HUES6 (cell line): ENCODE results near the gene TTC5.
A peak's percentile ranks its signal among the peaks of the same experiment; 100 is the strongest.

Experiments
- H3K27ac ChIP-seq: 2 replicates; pipeline ENCODE4 v1.7.0; 2013; ENCODE audit warnings: low read depth, mild to moderate bottlenecking, low read length, inconsistent platforms
- H3K27me3 ChIP-seq: 2 replicates; pipeline ENCODE4 v1.6.1; 2013; ENCODE audit warnings: low read length; ENCODE audit not compliant: control insufficient read depth, insufficient read depth
- H3K36me3 ChIP-seq: 2 replicates; pipeline ENCODE4 v1.6.1; 2013; ENCODE audit warnings: low read length; ENCODE audit not compliant: control insufficient read depth, insufficient read depth
- H3K4me1 ChIP-seq: 2 replicates; pipeline ENCODE4 v1.6.1; 2013; ENCODE audit warnings: low read length; ENCODE audit not compliant: control insufficient read depth, insufficient read depth
- H3K4me3 ChIP-seq: 2 replicates; pipeline ENCODE4 v1.5.1; 2013; ENCODE audit warnings: low read depth, low read length
- H3K9ac ChIP-seq: one replicate; pipeline ENCODE4 v1.6.1; 2013; ENCODE audit warnings: mild to moderate bottlenecking, low read length
- H3K9me3 ChIP-seq: 2 replicates; pipeline ENCODE4 v1.6.1; 2013; ENCODE audit warnings: low read depth, low read length; ENCODE audit not compliant: control insufficient read depth, insufficient read depth

TTC5 gene

DNA sequence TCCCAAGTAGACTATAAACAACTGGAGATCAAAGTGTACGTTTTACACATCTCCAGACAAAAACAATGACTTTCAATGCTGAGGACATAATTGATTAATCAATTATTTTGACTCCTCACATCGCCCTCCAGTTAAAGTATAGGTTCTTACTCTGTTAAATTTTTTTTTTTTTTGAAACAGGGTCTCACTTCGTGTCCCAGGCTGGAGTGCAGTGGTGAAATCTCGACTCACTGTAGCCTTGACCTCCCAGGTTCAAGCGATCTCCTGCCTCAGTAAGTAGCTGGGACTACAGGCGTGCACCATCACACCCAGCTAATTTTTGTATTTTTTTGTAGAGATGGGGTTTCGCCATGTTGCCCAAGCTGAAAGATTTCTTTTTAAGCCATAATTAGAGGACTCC lies 28.3 kb upstream of the TTC5 start:
- no peaks in the 10 kb centered on the region for H3K27me3 ChIP-seq
- no peak overlapping the region for H3K4me3 ChIP-seq
- H3K9ac ChIP-seq = no peak overlapping the region
- peaks cover 8% of the 10 kb centered on the region; the same call in 1 of the 2 replicates for H3K4me1 ChIP-seq
- H3K9me3 ChIP-seq = no peaks in the 10 kb centered on the region
- no peak overlapping the region for H3K27ac ChIP-seq
- H3K36me3 ChIP-seq = peaks cover 21% of the 10 kb centered on the region

DNA sequence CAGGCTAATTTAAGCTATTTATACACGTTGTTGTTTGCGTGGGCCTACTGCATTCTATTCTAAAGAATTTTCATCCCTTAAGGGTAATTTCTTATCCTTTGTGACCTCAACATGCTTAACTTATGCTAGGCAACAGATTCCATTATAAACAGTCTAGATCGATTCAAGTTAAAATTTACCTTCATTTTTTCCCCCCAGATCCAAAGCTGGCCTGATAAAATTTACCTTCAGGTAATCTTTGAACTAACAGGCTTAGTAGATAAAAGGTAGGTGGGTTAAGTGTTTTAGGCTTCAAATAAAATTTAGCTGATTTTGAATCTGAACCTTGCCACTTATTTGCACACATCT lies 27.7 kb upstream of the TTC5 start:
- Histone ChIP-seq H3K27me3 (no peaks in the 10 kb centered on the region), H3K4me1 (peaks cover 8% of the 10 kb centered on the region; the same call in 1 of the 2 replicates), H3K4me3 (peak overlapping the region; percentile 92), H3K9me3 (no peaks in the 10 kb centered on the region), H3K27ac (peak overlapping the region; percentile 63; the same call in 1 of the 2 replicates), H3K36me3 (peaks cover 26% of the 10 kb centered on the region), H3K9ac (peak overlapping the region; percentile 20)

DNA sequence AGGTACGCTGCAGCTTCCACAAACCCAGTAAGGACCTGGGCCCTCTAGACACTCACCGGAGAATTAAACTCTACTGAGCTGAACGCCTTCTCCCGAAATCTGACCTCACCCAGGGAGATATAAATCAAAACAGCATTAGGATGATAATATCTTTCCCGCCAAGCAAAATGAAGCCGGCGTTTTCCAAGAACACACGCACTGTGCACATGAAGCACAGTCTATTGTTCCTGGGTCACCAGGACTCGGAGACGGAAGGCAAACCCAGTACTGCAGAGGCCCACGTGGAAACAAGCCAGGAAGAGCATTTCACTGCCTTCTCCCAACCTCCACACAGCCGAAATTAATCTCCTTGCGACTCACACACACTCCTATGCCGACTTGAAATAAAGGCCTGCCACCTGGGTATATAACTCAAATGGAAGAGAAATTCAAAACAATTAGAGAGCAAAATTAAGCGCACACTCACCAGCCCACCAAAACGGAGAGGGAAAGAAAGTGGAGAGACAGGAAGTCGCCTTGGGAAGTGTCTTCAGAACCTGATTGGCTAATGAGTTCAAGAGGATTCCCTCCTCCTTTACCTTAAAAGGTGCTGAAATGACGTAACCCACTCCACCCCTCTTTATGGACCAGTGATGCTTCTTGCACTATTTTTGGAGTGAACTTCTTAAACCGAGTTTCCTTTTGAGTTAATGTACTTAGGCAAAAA lies 27.2 kb upstream of the TTC5 start, which contains the start of gene CCNB1IP1:
Gene CCNB1IP1, minus strand, starts transcription at position 492 of the 706 bp plus-strand sequence. CDS start 16,756 bp downstream, outside the sequence.
- Histone ChIP-seq H3K9me3 (no peaks in the 10 kb centered on the region), H3K36me3 (peaks cover 32% of the 10 kb centered on the region), H3K4me1 (peaks cover 8% of the 10 kb centered on the region; the same call in 1 of the 2 replicates), H3K27me3 (no peaks in the 10 kb centered on the region), H3K9ac (peak within 1 kb of the TSS; percentile 97), H3K27ac (peak within 1 kb of the TSS; percentile 89), H3K4me3 (peak within 1 kb of the TSS; percentile 92)

DNA sequence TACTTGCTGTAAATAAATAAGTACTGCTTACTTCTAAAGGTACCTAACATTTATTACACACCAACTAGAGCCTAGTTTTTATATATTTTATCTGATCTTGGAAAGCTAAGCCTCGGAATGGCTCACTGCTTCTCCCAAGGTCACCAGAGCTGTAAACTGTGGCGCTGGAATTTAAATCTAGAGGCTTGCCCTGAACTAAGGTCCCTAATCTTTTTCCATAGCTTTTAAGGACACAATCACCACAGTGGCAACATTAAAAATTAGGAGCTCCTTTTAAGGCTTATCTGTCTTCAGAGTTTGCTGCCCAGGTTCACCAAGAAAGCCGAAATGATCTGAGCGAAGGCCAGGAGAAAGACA lies 26.7 kb upstream of the TTC5 start:
- Histone ChIP-seq H3K27me3 (no peaks in the 10 kb centered on the region), H3K4me3 (peak overlapping the region; percentile 92), H3K27ac (peak overlapping the region; percentile 89), H3K4me1 (peaks cover 11% of the 10 kb centered on the region; the same call in 1 of the 2 replicates), H3K9me3 (no peaks in the 10 kb centered on the region), H3K9ac (peak overlapping the region; percentile 97), H3K36me3 (peaks cover 37% of the 10 kb centered on the region)

DNA sequence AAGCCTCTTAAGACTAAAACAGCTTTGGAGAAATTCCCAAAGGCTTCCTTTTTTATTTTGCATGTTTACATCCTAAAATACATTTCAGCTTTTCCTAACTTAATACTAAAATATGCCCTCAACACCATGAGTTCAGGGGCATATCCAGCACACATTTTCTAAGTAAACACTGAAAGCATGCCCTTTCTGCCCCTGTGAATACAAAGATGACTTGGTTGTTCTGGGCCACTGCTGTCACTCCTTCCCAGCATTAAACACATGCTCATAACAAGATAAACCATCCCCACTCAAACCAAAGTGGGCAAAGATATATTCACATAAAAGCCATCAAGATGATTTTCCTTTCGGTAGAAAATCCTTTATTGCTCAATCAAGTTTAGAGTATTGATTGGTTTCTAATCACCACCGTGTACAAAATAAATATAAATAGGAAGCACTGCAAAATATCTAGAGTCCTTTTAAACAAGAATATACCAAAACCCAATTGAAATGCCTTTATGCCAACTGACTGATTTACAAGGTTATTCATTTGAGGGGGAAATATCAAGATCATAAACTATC lies 25.4 kb upstream of the TTC5 start:
- Histone ChIP-seq H3K9me3 (no peaks in the 10 kb centered on the region), H3K27me3 (no peaks in the 10 kb centered on the region), H3K4me1 (peaks cover 11% of the 10 kb centered on the region; the same call in 1 of the 2 replicates), H3K27ac (peak overlapping the region; percentile 31; the same call in 1 of the 2 replicates), H3K4me3 (peak overlapping the region; percentile 92), H3K9ac (peak overlapping the region; percentile 63), H3K36me3 (peaks cover 49% of the 10 kb centered on the region)

DNA sequence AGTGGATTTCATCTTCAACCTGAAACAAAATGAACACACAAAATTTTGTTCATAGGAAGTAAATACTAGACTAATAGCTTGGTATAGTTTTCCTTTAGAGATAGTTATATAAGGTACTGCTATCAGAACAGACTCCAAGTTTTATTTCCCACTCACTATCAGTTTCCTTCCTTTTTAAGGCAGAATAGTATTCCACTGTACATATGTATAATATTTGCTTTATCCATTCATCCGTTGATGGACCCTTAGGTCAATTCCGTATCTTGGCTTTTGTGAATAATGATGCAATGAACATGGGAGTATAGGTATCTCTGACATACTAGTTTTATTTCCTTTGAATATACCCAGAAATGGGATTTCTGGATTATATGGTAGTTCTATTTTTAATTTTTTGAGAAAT lies 23.6 kb upstream of the TTC5 start:
- no peaks in the 10 kb centered on the region for H3K9me3 ChIP-seq
- peaks cover 65% of the 10 kb centered on the region for H3K36me3 ChIP-seq
- no peak overlapping the region for H3K9ac ChIP-seq
- H3K27me3 ChIP-seq = no peaks in the 10 kb centered on the region
- no peak overlapping the region for H3K4me3 ChIP-seq
- H3K27ac ChIP-seq = no peak overlapping the region
- H3K4me1 ChIP-seq = peaks cover 11% of the 10 kb centered on the region; the same call in 1 of the 2 replicates

DNA sequence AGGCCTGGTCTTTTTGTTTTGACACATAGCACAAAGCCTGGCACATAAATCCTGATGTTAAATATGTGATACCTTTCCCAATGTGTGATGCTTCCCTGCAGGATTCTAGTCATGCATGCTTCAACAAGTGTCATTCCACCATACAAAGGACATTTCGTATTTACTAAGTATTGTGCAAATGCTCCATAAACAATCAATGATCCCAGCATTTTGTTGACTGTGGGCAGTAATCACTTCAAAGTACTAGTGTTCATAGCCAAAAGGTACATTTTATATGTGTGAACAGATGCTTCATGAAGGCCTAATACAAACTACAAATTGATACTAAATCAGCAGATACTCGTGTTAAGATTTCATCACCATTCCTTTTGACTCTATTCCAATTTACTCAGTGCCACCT lies 23.0 kb upstream of the TTC5 start:
- Histone ChIP-seq H3K4me1 (peaks cover 11% of the 10 kb centered on the region; the same call in 1 of the 2 replicates), H3K9ac (no peak overlapping the region), H3K27ac (no peak overlapping the region), H3K4me3 (no peak overlapping the region), H3K36me3 (peaks cover 71% of the 10 kb centered on the region), H3K9me3 (no peaks in the 10 kb centered on the region), H3K27me3 (no peaks in the 10 kb centered on the region)

DNA sequence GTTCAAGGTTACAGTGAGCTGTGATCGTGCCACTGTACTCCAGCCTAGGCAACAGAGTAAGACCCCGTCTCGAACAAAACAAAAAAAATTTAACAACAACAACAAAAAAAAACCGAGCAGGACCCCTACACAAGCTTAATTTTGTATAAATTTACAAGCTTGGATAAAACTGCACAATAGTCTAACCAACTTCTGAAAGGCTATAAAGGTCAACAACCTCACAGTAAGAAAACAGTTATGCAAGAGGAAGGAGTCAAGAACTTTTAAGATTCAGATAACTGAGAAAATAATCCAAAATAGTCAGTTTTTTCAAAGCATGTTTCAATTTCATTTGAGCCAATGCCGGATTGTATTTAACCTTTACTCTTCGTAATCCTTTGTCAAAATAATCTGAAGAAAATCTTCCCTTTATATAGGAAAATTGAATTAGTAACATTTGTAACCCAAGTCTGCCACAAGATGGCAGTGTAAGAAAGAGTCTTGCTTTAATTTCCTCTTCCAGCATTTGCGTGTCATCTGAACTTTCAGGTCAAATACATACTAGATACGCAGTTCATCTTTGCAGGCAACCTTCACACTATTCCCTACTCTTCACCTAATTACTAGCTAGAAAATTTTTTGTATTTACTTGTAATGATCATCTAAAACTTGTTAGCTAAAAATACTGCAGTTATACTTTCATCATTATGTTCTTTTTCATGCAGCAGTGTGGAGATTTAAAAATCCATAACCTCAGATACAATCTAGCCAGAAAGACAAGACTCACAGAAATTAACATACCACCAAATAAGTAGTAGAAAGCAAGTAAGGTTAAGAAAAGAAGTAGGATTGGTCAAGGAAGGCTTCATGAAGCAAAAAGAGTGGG lies 21.5 kb upstream of the TTC5 start:
- Histone ChIP-seq H3K9ac (no peak overlapping the region), H3K27me3 (no peaks in the 10 kb centered on the region), H3K4me1 (peaks cover 11% of the 10 kb centered on the region; the same call in 1 of the 2 replicates), H3K9me3 (no peaks in the 10 kb centered on the region), H3K27ac (peak overlapping the region; percentile 17; the same call in 1 of the 2 replicates), H3K36me3 (peaks cover 79% of the 10 kb centered on the region), H3K4me3 (no peak overlapping the region)

DNA sequence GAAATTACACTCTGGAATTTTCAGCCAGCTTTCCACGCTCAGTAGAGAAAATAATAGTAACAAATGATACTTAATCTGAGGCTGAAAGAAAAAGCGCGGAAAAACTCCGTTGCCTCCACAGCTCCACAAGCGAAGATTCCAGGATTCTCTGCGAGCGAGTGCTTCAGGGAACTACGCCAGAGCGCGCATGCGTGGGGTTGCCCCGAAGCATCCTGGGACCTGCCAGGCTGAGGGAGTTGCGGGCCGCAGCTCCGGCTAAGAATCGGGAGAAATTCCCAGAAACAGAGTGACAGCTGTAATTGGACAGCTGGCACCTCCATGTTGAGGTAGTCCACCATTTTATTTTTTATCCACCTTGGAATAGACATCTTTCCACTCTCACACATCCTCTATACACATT lies 12.0 kb upstream of the TTC5 start:
- Histone ChIP-seq H3K27ac (no peak overlapping the region), H3K9ac (no peak overlapping the region), H3K27me3 (no peaks in the 10 kb centered on the region), H3K4me3 (no peak overlapping the region), H3K9me3 (no peaks in the 10 kb centered on the region), H3K36me3 (peaks cover 98% of the 10 kb centered on the region), H3K4me1 (no peaks in the 10 kb centered on the region)

DNA sequence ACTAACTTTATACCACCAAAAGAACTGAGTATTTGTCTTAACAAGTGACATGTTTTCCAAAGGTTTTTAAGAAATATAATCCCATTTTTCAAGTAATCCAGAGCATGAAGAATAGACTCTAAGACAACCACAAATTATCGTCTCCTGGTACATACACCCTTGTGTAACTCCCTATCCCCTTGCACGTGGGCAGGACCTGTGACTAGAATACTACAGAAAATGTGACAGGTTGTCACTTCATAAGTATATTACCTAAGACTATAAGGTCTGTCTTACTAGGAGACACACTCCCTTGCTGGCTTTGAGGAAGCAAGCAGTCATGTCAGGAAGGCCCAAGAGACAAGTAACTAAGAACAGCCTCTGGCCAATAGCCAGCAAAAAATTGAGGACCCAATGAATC lies 8.3 kb upstream of the TTC5 start:
- Histone ChIP-seq H3K9me3 (no peaks in the 10 kb centered on the region; the same call in 1 of the 2 replicates), H3K36me3 (peaks cover 76% of the 10 kb centered on the region), H3K4me3 (no peak overlapping the region), H3K9ac (no peak overlapping the region), H3K4me1 (no peaks in the 10 kb centered on the region), H3K27me3 (no peaks in the 10 kb centered on the region), H3K27ac (no peak overlapping the region)

DNA sequence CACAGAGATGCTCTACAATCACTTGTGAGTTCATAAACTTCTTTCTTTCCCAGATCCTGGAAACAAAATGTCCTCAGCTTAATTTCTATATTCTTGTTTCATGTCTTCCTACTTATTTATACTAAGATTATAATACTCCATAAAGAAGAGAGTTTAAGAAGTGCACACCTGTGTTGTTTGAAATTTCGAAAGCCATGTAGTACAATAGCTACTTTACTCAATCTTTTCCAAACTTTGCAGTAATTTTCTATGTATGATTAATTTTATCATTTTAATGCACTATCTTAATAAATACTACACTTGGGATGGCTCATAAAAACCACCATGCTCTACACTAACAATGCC lies 300 bp upstream of the TTC5 start:
- Histone ChIP-seq H3K9ac (no peak overlapping the region), H3K27me3 (no peaks in the 10 kb centered on the region), H3K27ac (no peak overlapping the region), H3K9me3 (peaks cover 3% of the 10 kb centered on the region), H3K36me3 (peaks cover 12% of the 10 kb centered on the region; the same call in 1 of the 2 replicates), H3K4me1 (peaks cover 3% of the 10 kb centered on the region; the same call in 1 of the 2 replicates), H3K4me3 (peak overlapping the region; percentile 94)
